ENCODE data around the gene RABAC1.

The RABAC1 gene

GRCh38 chr19:41923045-41923788, 35.9 kb downstream of the RABAC1 start:
- TF ChIP-seq CTCF (IDR thresholded peaks at IDR 0.05) = no peak

- TF ChIP-seq CTCF (IDR thresholded peaks at IDR 0.05) = no peak
Measured at GRCh38 chr19:41922585-41922984, 36.5 kb downstream of the RABAC1 start.

- no peak for TF ChIP-seq CTCF (IDR thresholded peaks at IDR 0.05)
Measured at GRCh38 chr19:41921577-41922576, 37.2 kb downstream of the RABAC1 start.

- TF ChIP-seq CTCF (IDR thresholded peaks at IDR 0.05) = no peak
Measured at GRCh38 chr19:41920882-41921576, 38.1 kb downstream of the RABAC1 start.

GRCh38 chr19:41919948-41920712, 39.0 kb downstream of the RABAC1 start:
- no peak for TF ChIP-seq CTCF (IDR thresholded peaks at IDR 0.05)

GRCh38 chr19:41918653-41919244, 40.4 kb downstream of the RABAC1 start:
- TF ChIP-seq CTCF (IDR thresholded peaks at IDR 0.05) = no peak
